H54 (cell line): ENCODE measurements around the gene TRMT112.
A peak's percentile ranks its signal among the peaks of the same experiment; 100 is the strongest.

Experiments
- DNase-seq: peaks from one replicate; pipeline ENCODE4 v3.0.0; 2011; ENCODE audit warnings: low spot score, mixed read lengths; ENCODE audit not compliant: insufficient read length
- FAIRE-seq: peaks from 3 replicates; lab custom pipeline; 2011; peaks lifted over from hg19 to GRCh38; lab: Jason Lieb, UNC
- POLR2A ChIP-seq: IDR thresholded peaks from 2 replicates; pipeline ENCODE4 v1.6.1; 2011; ENCODE audit warnings: low read depth, mild to moderate bottlenecking, low read length

Gene TRMT112

DNA sequence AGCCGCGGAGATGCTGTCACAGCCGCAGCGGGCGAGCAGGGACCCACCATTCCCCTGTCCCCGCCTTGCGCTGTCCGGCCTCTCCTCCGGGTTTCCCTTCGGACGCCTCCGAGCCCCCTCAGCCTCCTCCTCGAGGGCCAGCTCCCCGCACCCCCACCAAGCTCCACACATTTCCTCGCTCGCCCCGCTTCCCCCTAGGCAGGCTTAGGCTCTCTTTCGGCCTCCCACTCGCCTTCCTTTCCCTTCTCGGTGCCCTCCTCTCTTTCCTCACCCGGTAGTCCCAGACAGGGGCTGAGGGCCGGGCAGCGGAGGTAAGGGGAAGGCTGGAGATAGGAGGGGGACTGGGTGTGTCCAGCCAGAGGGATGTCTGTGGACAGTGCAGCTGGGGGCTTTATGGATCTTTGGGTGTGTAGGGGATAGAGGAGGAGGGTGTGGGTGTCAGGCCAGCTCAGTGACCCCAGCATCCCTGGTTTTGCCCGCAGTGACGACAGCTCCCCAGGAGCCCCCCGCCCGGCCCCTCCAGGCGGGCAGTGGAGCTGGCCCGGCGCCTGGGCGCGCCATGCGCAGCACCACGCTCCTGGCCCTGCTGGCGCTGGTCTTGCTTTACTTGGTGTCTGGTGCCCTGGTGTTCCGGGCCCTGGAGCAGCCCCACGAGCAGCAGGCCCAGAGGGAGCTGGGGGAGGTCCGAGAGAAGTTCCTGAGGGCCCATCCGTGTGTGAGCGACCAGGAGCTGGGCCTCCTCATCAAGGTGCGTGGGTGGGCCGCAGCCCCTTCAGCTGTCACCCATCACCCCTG, 24.7 kb downstream of the TRMT112 start:
- no peak for DNase-seq
- no peak for TF ChIP-seq POLR2A
- no peak for FAIRE-seq

DNA sequence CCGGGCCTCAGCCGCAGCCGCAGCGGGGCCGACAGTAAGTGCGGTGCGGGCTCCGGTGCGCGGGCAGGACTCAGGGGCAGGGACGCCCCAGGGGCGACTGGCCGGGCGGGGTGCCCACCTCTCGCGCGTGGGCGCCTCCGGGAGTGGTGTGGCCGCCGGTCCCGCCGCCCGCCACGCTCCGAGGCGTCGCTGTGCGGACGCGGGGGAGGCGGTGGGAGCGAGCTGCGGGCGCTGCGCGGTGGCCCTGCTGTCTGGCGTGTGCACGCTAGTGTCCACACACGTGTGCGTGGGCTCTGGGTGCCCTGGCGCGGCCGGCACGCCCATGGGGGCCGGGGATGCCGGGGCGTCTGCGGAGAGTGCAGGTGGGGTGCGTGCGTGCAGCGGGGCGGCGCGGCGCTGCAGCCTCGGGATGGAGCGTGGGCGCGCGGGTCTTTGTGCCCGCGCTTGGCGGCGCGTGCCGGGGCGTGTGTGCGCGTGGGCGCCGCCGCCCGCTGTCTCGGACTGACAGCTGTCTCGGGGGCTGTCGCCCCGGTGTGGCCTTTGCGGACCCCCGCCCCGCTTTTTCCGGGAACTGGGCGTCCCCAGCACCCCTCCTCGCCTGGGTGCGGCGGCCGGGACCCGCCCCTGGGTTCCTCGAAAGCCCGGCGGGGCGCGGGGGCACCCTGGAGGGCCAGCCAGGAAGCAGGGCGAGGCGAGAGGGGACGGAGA, 25.5 kb downstream of the TRMT112 start:
- TF ChIP-seq POLR2A, result no peak
- FAIRE-seq, result no peak
- no peak for DNase-seq

DNA sequence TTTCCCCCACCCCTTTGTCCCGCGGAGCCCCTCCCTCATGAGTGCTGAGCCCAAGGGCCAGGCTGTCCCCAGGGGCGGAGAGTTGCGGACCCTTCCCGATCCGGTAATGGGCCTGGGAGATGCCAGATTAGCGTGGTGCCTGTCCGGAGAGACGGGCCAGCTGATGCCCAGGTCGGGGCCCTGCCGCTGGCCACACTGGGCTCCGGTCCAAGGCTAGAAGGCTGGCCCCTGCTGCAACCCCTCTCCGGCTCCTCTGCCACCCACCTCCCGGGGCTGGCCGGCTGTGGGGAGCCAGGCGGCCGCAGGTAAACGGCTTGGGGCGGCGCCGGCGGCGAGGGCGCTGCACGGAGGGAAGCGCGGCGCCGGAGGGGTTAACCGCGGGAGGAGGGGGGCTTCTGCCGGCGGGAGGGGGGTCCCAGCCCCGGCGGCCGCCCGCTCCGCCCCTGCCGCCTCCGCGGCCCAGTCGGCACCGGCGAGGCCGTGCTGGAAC, 26.1 kb downstream of the TRMT112 start, which contains the start of gene KCNK4:
TSS of gene KCNK4 (plus strand) at position 41 of the 490 bp plus-strand sequence. CDS start 1,717 bp downstream, outside the sequence.
- DNase-seq, result no peak
- FAIRE-seq, result no peak

DNA sequence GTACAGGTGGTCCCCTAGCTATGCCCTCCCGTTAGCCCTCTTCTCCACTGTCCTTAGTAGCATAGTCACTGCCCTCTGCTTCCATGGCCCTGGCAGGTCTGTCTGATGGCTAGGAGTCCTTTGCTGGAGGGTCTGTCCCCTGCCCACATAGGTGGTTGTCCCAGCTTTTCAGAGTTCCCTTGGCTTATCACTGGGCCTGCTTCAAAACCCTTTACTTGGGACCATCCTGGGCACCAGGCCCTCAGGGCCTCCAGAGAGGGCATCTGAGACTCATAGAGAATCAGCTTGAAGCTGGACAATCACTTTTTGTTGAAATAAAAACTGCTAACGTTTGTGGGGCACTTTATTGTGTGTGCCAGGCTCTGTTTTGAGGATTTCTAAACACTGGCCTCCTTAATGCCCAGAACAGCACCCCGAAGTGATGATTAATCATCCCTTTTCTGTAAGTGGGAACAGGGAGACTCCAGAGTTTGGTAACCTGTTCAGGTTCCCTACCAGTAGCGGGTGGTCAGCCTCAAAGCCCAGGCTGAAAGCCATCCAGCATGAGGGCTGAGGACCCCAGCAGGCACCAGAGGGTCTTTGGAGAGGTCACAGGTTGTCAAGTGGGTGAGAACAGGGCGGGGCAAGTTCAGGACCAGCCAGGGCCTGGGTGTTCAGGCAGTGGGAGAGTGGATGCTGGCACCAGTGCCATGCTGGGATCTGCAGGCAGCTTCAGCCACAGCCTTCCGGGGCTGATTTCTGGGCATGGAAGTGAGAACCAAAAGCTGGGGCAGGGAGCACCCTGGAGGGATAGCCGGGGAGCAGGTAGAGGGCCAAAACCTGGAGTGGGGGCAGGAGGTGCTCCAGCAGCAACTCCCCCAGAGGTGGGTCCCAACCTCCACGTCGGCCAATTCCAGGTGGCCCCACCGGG, 26.8 kb downstream of the TRMT112 start:
- FAIRE-seq, result no peak
- no peak for DNase-seq
- TF ChIP-seq POLR2A, result no peak

More for the DNA sequence above, 26.1 kb downstream of the TRMT112 start, which contains the start of gene KCNK4:
- no peak for TF ChIP-seq POLR2A

DNA sequence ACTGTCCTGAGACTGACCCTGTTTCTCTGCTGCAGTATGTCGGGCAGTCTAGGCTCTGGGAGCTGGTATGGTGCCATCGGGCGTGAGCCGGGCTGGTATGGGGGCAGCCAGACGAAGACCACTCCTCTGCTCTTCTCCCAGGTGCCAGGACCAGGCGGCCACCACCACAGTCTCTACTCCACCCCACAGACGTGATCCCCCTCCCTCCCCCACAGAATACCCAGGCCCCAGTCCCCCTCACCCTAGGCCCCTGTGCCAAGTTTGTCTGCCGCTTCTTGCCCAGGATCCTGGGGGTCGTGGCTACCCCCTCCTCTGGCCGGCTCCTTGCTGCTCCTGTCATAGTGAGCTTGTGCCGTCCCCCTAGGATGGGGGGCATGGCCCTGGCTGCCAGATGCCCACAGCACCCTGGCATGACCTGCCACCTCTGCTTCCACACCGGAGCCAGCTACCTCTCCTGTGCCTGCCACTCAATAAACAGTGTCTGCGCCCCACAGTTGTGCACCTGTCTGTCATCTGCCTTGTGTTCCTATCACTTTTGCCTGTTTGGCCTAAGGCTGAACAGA, 28.3 kb downstream of the TRMT112 start:
- FAIRE-seq (no peak), DNase-seq (no peak)
- TF ChIP-seq POLR2A, result no peak

DNA sequence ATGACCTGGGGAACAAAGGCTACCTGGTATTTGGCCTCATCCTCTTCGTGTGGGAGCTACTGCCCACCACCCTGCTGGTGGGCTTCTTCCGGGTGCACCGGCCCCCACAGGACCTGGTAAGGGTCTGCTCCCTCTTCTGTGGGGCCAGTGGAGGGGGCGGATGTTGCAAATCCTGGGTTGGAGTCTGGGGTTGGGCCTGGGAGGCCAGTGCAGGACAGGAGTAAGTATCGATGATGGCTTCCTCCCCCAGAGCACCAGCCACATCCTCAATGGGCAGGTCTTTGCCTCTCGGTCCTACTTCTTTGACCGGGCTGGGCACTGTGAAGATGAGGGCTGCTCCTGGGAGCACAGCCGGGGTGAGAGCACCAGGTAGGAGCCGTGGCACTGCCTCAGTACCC, 29.0 kb downstream of the TRMT112 start:
- FAIRE-seq, result no peak
- TF ChIP-seq POLR2A, result no peak
- no peak for DNase-seq

DNA sequence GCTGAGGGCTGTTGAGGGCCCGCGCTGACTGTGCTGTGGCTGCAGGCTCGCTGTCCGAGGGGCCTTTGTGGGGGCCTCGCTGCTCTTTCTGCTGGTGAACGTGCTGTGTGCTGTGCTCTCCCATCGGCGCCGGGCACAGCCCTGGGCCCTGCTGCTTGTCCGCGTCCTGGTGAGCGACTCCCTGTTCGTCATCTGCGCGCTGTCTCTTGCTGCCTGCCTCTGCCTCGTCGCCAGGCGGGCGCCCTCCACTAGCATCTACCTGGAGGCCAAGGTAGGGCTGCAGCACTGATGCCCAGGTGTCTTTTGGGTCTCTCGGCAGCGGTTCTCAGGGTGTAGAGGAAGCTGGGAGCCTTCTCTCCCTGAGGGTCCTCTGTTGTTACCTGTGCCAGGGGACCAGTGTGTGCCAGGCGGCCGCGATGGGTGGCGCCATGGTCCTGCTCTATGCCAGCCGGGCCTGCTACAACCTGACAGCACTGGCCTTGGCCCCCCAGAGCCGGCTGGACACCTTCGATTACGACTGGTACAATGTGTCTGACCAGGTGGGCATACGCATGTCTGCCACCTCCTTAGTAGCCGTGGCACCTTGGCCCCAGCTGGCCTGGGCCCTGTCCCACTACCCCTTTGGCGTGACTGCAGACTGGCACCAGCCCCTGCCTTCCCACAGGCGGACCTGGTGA, 29.5 kb downstream of the TRMT112 start:
- FAIRE-seq (no peak), DNase-seq (no peak)
- TF ChIP-seq POLR2A, result no peak

DNA sequence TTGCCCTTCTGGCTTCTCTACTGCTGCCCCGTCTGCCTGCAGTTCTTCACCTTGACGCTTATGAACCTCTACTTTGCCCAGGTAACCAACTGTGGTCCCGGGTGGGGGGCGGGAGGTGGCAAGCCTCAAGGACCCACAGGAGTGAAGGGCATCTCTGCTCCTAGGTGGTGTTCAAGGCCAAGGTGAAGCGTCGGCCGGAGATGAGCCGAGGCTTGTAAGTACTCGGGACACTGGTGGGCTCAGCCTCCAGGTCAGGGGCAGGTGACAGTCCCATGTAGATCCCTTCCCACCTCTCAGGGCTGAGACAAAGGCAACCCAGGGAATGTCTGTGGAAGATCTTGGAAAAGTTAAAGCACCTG, 30.6 kb downstream of the TRMT112 start:
- no peak for FAIRE-seq
- no peak for DNase-seq
- no peak for TF ChIP-seq POLR2A

DNA sequence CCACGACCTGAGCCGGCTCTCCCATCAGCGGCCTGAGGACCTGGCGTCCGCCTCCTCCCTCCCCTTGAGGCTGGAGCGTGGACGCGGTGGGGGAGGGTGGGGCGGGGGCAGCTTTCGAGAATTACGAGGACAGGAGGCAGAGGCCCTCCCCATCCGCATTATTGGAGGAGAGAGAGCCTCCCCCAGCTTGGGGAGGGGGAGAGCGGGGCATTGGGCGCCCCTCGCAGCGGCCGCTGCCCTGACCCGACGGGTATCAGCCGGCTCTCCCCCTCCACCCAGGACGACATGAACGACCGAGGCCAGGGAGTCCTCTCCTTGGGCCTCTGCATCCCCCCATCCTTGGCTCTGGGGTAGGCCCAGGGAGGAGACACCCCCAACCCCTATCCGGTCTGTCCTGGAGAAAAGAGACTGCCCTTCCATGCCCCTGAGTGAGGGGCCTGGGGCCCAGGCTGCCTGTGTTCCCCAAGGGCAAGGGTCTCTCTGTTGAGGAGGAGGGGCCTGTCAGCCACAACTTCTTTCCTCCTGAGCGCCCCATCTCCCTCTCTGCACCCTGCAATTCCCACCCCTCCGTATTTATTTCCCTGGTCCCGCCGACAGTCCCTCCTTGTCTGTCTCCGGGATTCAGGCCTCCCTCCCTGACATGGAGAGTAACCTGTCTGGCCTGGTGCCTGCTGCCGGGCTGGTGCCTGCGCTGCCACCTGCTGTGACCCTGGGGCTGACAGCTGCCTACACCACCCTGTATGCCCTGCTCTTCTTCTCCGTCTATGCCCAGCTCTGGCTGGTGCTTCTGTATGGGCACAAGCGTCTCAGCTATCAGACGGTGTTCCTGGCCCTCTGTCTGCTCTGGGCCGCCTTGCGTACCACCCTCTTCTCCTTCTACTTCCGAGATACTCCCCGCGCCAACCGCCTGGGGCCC, 31.2 kb downstream of the TRMT112 start:
- no peak for TF ChIP-seq POLR2A
- FAIRE-seq (no peak), DNase-seq (no peak)

DNA sequence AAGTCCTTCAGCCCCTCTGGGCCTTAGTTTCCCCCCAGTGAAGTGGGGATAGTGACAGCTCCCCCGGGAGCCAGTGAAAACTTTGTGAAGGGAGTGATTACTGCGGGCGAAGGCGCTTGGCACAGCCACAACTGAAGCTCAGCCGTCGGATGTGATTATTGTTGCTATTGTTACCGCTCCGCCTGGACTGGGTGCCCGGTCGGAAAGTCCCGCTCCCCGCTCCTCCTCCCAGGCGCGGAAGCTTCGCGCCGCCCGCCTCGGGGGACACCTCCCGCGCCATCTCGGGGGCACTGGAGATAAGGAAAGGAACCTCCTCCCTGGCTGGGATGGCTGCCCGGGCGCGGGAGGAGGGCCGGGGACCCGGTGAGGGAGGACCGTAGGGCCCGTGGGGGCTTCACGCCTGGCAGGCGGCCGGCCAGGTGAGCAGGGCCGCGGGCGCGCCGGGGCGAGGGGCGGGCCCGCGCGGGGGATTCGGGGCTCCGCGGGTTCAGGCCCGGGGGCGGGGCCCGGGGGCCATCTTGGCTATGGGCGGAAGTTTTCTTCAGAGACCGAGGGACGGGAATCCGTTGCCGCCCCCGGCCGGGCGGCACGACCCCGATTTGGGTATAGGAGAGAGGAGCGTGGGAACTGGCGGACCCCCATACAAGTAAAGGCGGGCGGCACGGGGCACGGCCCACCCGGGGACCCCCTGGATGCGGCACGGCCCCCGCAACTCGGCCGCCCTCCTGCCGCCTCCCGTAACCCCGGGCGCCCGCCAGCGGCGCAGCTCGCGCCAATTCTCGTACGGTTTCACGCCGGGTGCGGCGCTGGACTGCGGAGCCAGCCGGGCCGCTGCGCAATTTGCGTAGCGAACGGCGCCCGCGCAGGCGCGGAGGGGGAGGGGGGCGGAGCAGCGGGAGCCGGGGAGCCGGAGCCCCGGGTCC, 32.1 kb downstream of the TRMT112 start, which contains the start of gene GPR137:
TSS of gene GPR137 (plus strand) at position 887 of the 923 bp plus-strand sequence. CDS start 677 bp downstream, outside the sequence.
- peak; percentile 55 for TF ChIP-seq POLR2A
- FAIRE-seq, result no peak
- peak; percentile 87 for DNase-seq
